K562 (cell line): ENCODE data around the gene PXK. TPM values are rescaled to one million over a fixed set of nuclear protein-coding genes. Genes with fewer than 3 reads are reported as not detected.
"Not testable (repeated sequence)": the region's sequence is repeated elsewhere in the genome, so short reads cannot be mapped to it uniquely, and the experiment has no call there.

Experiments used
- ATAC-seq: fragments of 200-7000 bp; cut with Tn5 transposase; 3 replicates; pipeline ENCODE4 v1.9.1; 2020; ENCODE audit warnings: moderate library complexity
- BruUV-seq: library from RNA; stranded (reverse); fragments of 400-500 nt; replicated peaks from 2 replicates; lab custom pipeline; 2021; lab: Mats Ljungman, UMichigan
- CTCF ChIA-PET: fragments of 300-600 bp; formaldehyde crosslinking; extraction: SDS; loops from one replicate; lab custom pipeline; 2021; ENCODE audit warnings: low intra/inter-chr PET ratio; lab: Yijun Ruan, JAX
- POLR2A ChIA-PET: fragments of 300-600, 350-650 bp; sonication (Branson Sonifier 250); formaldehyde crosslinking; extraction: SDS; loops from one replicate; lab custom pipeline; 2021; ENCODE audit warnings: antibody characterized with exemption, inconsistent platforms; lab: Yijun Ruan, JAX
- DNase-seq, 4 experiments: peaks; one replicate each; pipeline versions ENCODE4 v3.0.0 to v3.0.0-alpha.2; 2011 to 2018; ENCODE audit warnings: low spot score in 3 of 4, mixed read lengths in 3 of 4; ENCODE audit errors: extremely low read depth in 1 of 4
- FAIRE-seq: peaks from 2 replicates; lab custom pipeline; 2011; peaks lifted over from hg19 to GRCh38; lab: Jason Lieb, UNC
- H2AFZ ChIP-seq: 2 replicates; pipeline ENCODE4 v1.6.0; 2011; ENCODE audit warnings: low read depth, low read length, control low read depth, inconsistent platforms
- H3K27ac ChIP-seq: fragments of 200-600 bp; 3 replicates; pipeline ENCODE4 v1.8.0; 2011; ENCODE audit warnings: low read depth, mild to moderate bottlenecking, control low read depth, inconsistent platforms, low read length, moderate library complexity, mixed read lengths; ENCODE audit errors: extremely low read depth
- H3K27me3 ChIP-seq, 2 experiments: fragments of 300-600 bp in 1 of 2; 2 replicates in 1 of 2; 3 replicates in 1 of 2; pipeline versions ENCODE4 v1.6.0 to v1.8.0; 2011; ENCODE audit warnings: inconsistent platforms in 2 of 2, low read length in 2 of 2, mild to moderate bottlenecking in 1 of 2, mixed read lengths in 1 of 2, moderate library complexity in 1 of 2; ENCODE audit not compliant: control insufficient read depth in 2 of 2, insufficient read depth in 2 of 2
- H3K36me3 ChIP-seq: fragments of 300-600 bp; 3 replicates; pipeline ENCODE4 v1.8.0; 2011; ENCODE audit warnings: mild to moderate bottlenecking, low read length, inconsistent platforms; ENCODE audit not compliant: control insufficient read depth, insufficient read depth
- H3K4me1 ChIP-seq, 2 experiments: fragments of 200-600 bp in 1 of 2; replicated peaks in 1 of 2; 2 replicates in 1 of 2; 3 replicates in 1 of 2; pipeline versions ENCODE4 v1.5.1 to v1.8.0; 2011; ENCODE audit warnings: inconsistent platforms in 2 of 2, low read length in 2 of 2, mild to moderate bottlenecking in 1 of 2, mixed read lengths in 1 of 2, moderate library complexity in 1 of 2; ENCODE audit not compliant: control insufficient read depth in 2 of 2, insufficient read depth in 2 of 2
- H3K4me2 ChIP-seq: 2 replicates; pipeline ENCODE4 v1.6.1; 2011; ENCODE audit warnings: low read length, control low read depth, inconsistent platforms, mixed read lengths; ENCODE audit not compliant: insufficient read depth
- H3K4me3 ChIP-seq: fragments of 200-600 bp; sonication (generic), shearing (Covaris generic); 2 replicates; pipeline ENCODE4 v1.5.1; 2016; ENCODE audit warnings: control low read depth, inconsistent platforms
- H3K79me2 ChIP-seq: fragments of 200-600 bp; 3 replicates; pipeline ENCODE4 v1.8.0; 2011; ENCODE audit warnings: low read length, inconsistent platforms; ENCODE audit not compliant: control insufficient read depth, insufficient read depth
- H3K9ac ChIP-seq, 2 experiments: 2 replicates each; pipeline versions ENCODE4 v1.6.0 to v1.6.1; 2011; ENCODE audit warnings: low read depth in 2 of 2, low read length in 2 of 2, control low read depth in 1 of 2, inconsistent platforms in 1 of 2, mild to moderate bottlenecking in 1 of 2, mixed read lengths in 1 of 2; ENCODE audit not compliant: insufficient read depth in 1 of 2
- H3K9me1 ChIP-seq: one replicate; pipeline ENCODE4 v1.6.0; 2011; ENCODE audit warnings: inconsistent platforms, mild to moderate bottlenecking, low read length, moderate library complexity; ENCODE audit not compliant: control insufficient read depth, insufficient read depth
- H3K9me3 ChIP-seq: replicated peaks from 2 replicates; pipeline ENCODE4 v1.5.1; 2011; ENCODE audit warnings: low read depth, low read length, inconsistent platforms; ENCODE audit not compliant: control insufficient read depth, insufficient read depth
- H4K20me1 ChIP-seq: replicated peaks from 2 replicates; pipeline ENCODE4 v1.6.1; 2011; ENCODE audit warnings: low read length, inconsistent platforms, mixed read lengths; ENCODE audit not compliant: control insufficient read depth, insufficient read depth
- CHD1 ChIP-seq: fragments of 200-600 bp; sonication (generic); IDR thresholded peaks from one replicate; pipeline ENCODE4 v1.6.1; 2012; ENCODE audit warnings: mild to moderate bottlenecking, moderate library complexity, low read length, inconsistent platforms
- RNF2 ChIP-seq: sonication (generic); IDR thresholded peaks from 2 replicates; pipeline ENCODE4 v1.6.1; 2016
- ZNF583 ChIP-seq: fragments of 250-450 bp; sonication (Bioruptor Pico); IDR thresholded peaks from 2 replicates; pipeline ENCODE4 v1.4.0; 2020
- WGBS: fragments of 100-300 bp; shearing (Covaris generic); methylation state at CpG from one replicate; pipeline ENCODE4 v1.1.6; 2016; ENCODE audit warnings: low coverage, mixed read lengths; ENCODE audit not compliant: insufficient coverage; ENCODE audit errors: missing lambda C conversion rate; 5-methylcytosine and 5-hydroxymethylcytosine counted together
- in situ Hi-C: fragments of 300-500 bp; cut with MboI; formaldehyde crosslinking; loops from 4 replicates; pipeline ENCODE4 v1.15.0; 2018; ENCODE audit warnings: inconsistent platforms, mixed read lengths
- intact Hi-C: fragments of 100-400 bp; cut with micrococcal nuclease; formaldehyde crosslinking; loops from 2 replicates; pipeline ENCODE4 v1.14.2; 2022
- polyA plus RNA-seq, 8 experiments: library from polyadenylated mRNA; depleted of rRNA in 4 of 8; stranded (reverse) in 5 of 8; unstranded in 3 of 8; fragments of >200 nt; fragmentation: Nextera tagmentation in 2 of 8; fragmentation: Illumina TruSeq in 1 of 8; extraction: Ambion mirVana in 2 of 8; extraction: Trizol in 1 of 8; gene quantifications; 2 replicates each; pipeline versions ENCODE4 v1.2.1 to v1.2.3, GENCODE V29; 2011 to 2014; ENCODE audit warnings: inconsistent platforms in 1 of 8, missing spikeins in 1 of 8
- total RNA-seq, 7 experiments: library from RNA; depleted of rRNA in 6 of 7; stranded (reverse); fragments of >200 nt in 6 of 7; fragmentation: Illumina TruSeq in 2 of 7; extraction: Trizol in 2 of 7; gene quantifications; 2 replicates each; pipeline versions ENCODE4 v1.2.1 to v1.2.3, GENCODE V29; 2011 to 2021; ENCODE audit warnings: low replicate concordance in 1 of 7

PXK gene
- total and polyA plus RNA-seq, 9 of the 15 experiments (the other 6 are each of a cell fraction or from before 2014, with no cell fraction given) = 3.3 to 19.9 (median 11.3) TPM

- in situ Hi-C loops = no loop called here
- intact Hi-C loops = no loop called here
- 89% methylated on average over 1 of the region's 1 CpG for WGBS
- Histone ChIP-seq H3K27ac (no peak overlapping the region), H2AFZ (no peak overlapping the region), H3K27me3 (no peaks in the 10 kb centered on the region), H3K4me1 (peaks cover 0 to 2% of the 10 kb centered on the region in 2 experiments; a peak in 2 of 5 replicates), H3K79me2 (peaks cover 21% of the 10 kb centered on the region), H3K9me3 (no peaks in the 10 kb centered on the region), H3K9ac (no peak overlapping the region; a peak in 2 of 4 replicates), H3K4me3 (no peak overlapping the region), H3K4me2 (no peak overlapping the region), H3K9me1 (no peaks in the 10 kb centered on the region), H4K20me1 (no peaks in the 10 kb centered on the region), H3K36me3 (peaks cover 22% of the 10 kb centered on the region; the same call in 2 of the 3 replicates)
- no TSS peak for BruUV-seq
- FAIRE-seq (no peak), ATAC-seq (no peak), DNase-seq (no peak)
- CTCF ChIA-PET = no interaction called here
- no peak for TF ChIP-seq CHD1
- TF ChIP-seq RNF2 = no peak
- no peak for TF ChIP-seq ZNF583 (CRISPR knock-in tag)
- POLR2A ChIA-PET = interaction anchor here (1.1 to 1.5 kb wide), 2 partner anchors 11 to 37 kb away, joined by 3 to 4 read pairs; no protein-coding TSS in a partner anchor
Observed at GRCh38 chr3:58434990-58435389, 102.3 kb downstream of the PXK start.

- H3K9me3 ChIP-seq, H3K9ac ChIP-seq, H3K36me3 ChIP-seq, H3K27ac ChIP-seq, ATAC-seq, H4K20me1 ChIP-seq, BruUV-seq, H3K9me1 ChIP-seq, FAIRE-seq, intact Hi-C loops, H2AFZ ChIP-seq, CTCF ChIA-PET, H3K4me2 ChIP-seq, DNase-seq, H3K4me1 ChIP-seq, H3K4me3 ChIP-seq, in situ Hi-C loops, H3K27me3 ChIP-seq: not testable (repeated sequence)
- POLR2A ChIA-PET = interaction anchor here (1.2 kb wide), 1 partner anchor 11 kb away, joined by 3 read pairs; no protein-coding TSS in a partner anchor
- WGBS = 33% methylated on average over 3 of the region's 8 CpGs
- H3K79me2 ChIP-seq = peaks cover 16% of the 10 kb centered on the region
Observed at GRCh38 chr3:58437276-58437675, 104.6 kb downstream of the PXK start.

GRCh38 chr3:58440996-58441355 lies 108.3 kb downstream of the PXK start:
- H3K27me3 ChIP-seq, in situ Hi-C loops, FAIRE-seq, H3K4me2 ChIP-seq, H3K4me1 ChIP-seq, H3K9ac ChIP-seq, DNase-seq, ATAC-seq, CTCF ChIA-PET, H3K36me3 ChIP-seq, H3K27ac ChIP-seq, H3K9me1 ChIP-seq, BruUV-seq, intact Hi-C loops, H3K79me2 ChIP-seq, H4K20me1 ChIP-seq, POLR2A ChIA-PET, H2AFZ ChIP-seq, H3K4me3 ChIP-seq, H3K9me3 ChIP-seq: not testable (repeated sequence)
- 41% methylated on average over 6 of the region's 6 CpGs for WGBS
